Smooth muscle cell (in vitro differentiated cells): ENCODE measurements around the gene REEP1. TPM values are rescaled to one million over a fixed set of nuclear protein-coding genes. Genes with fewer than 3 reads are reported as not detected.

Experiments used
- DNase-seq: peaks from one replicate; lab custom pipeline; 2025; ENCODE audit not compliant: unreplicated experiment; lab: John Stamatoyannopoulos, UW
- H2AFZ ChIP-seq: fragments of 200-600 bp; sonication (generic); 2 replicates; pipeline ENCODE4 v1.6.0; 2016; ENCODE audit warnings: antibody characterized with exemption, low read depth, mild to moderate bottlenecking
- H3F3A ChIP-seq: fragments of 200-600 bp; sonication (generic); 2 replicates; pipeline ENCODE4 v1.6.0; 2017; ENCODE audit warnings: antibody characterized with exemption, low read depth
- H3K27ac ChIP-seq: fragments of 200-600 bp; sonication (generic); 2 replicates; pipeline ENCODE4 v1.5.1; 2016; ENCODE audit warnings: low read depth, mild to moderate bottlenecking
- H3K27me3 ChIP-seq: fragments of 200-600 bp; sonication (generic); 2 replicates; pipeline ENCODE4 v1.6.1; 2016; ENCODE audit warnings: low read depth, mild to moderate bottlenecking
- H3K36me3 ChIP-seq: fragments of 200-600 bp; sonication (generic); 2 replicates; pipeline ENCODE4 v1.5.1; 2016; ENCODE audit warnings: low read depth
- H3K4me1 ChIP-seq: fragments of 200-600 bp; sonication (generic); 2 replicates; pipeline ENCODE4 v1.5.1; 2016; ENCODE audit warnings: low read depth
- H3K4me2 ChIP-seq: fragments of 200-600 bp; sonication (generic); 2 replicates; pipeline ENCODE4 v1.6.0; 2016; ENCODE audit warnings: mild to moderate bottlenecking
- H3K4me3 ChIP-seq: fragments of 200-600 bp; sonication (generic); 2 replicates; pipeline ENCODE4 v1.5.1; 2016; ENCODE audit warnings: mild to moderate bottlenecking
- H3K79me2 ChIP-seq: fragments of 200-600 bp; sonication (generic); 2 replicates; pipeline ENCODE4 v1.6.0; 2016; ENCODE audit warnings: low read depth, mild to moderate bottlenecking
- H3K9ac ChIP-seq: fragments of 200-600 bp; sonication (generic); 2 replicates; pipeline ENCODE4 v1.6.0; 2016; ENCODE audit warnings: low read depth
- H3K9me3 ChIP-seq: fragments of 200-600 bp; sonication (generic); replicated peaks from 2 replicates; pipeline ENCODE4 v1.5.1; 2016; ENCODE audit warnings: low read depth
- H4K20me1 ChIP-seq: fragments of 200-600 bp; sonication (generic); 2 replicates; pipeline ENCODE4 v1.6.0; 2016; ENCODE audit warnings: low read depth
- WGBS: methylation state at CpG from one replicate; pipeline ENCODE4 v1.1.7; 2016; ENCODE audit warnings: low lambda C conversion rate; 5-methylcytosine and 5-hydroxymethylcytosine counted together
- polyA plus RNA-seq: library from polyadenylated mRNA; unstranded; fragments of >200 nt; fragmentation: Nextera tagmentation; extraction: Ambion mirVana; gene quantifications from 2 replicates; pipeline ENCODE4 v1.2.1, GENCODE V29; 2016
- total RNA-seq: library from RNA; depleted of rRNA; stranded (reverse); fragments of >200 nt; gene quantifications from 2 replicates; pipeline ENCODE4 v1.2.3, GENCODE V29; 2014
- TF ChIP-seq, protein P1 (sequence below): fragments of 200-600 bp; sonication (generic); IDR thresholded peaks from 2 replicates; pipeline ENCODE4 v1.5.1; 2017; ENCODE audit warnings: borderline replicate concordance, mild to moderate bottlenecking, antibody characterized with exemption; ENCODE audit not compliant: insufficient read depth, poor library complexity, severe bottlenecking

REEP1 gene
- total and polyA plus RNA-seq, 2 experiments from 2014 or later = not detected

- Histone ChIP-seq H3K9ac (no peak overlapping the region), H4K20me1 (no peaks in the 10 kb centered on the region), H3K4me2 (no peak overlapping the region), H3K79me2 (no peaks in the 10 kb centered on the region), H2AFZ (no peak overlapping the region), H3F3A (no peaks in the 10 kb centered on the region), H3K9me3 (no peaks in the 10 kb centered on the region), H3K4me1 (peaks cover 5% of the 10 kb centered on the region), H3K36me3 (no peaks in the 10 kb centered on the region), H3K27me3 (peaks cover 15% of the 10 kb centered on the region), H3K4me3 (no peak overlapping the region), H3K27ac (no peak overlapping the region)
- TF ChIP-seq, protein P1, sequence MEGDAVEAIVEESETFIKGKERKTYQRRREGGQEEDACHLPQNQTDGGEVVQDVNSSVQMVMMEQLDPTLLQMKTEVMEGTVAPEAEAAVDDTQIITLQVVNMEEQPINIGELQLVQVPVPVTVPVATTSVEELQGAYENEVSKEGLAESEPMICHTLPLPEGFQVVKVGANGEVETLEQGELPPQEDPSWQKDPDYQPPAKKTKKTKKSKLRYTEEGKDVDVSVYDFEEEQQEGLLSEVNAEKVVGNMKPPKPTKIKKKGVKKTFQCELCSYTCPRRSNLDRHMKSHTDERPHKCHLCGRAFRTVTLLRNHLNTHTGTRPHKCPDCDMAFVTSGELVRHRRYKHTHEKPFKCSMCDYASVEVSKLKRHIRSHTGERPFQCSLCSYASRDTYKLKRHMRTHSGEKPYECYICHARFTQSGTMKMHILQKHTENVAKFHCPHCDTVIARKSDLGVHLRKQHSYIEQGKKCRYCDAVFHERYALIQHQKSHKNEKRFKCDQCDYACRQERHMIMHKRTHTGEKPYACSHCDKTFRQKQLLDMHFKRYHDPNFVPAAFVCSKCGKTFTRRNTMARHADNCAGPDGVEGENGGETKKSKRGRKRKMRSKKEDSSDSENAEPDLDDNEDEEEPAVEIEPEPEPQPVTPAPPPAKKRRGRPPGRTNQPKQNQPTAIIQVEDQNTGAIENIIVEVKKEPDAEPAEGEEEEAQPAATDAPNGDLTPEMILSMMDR = no peak
- 84% methylated on average over 3 of the region's 3 CpGs for WGBS
- DNase-seq = no peak
Observed at GRCh38 chr2:86358957-86359356, 21.5 kb upstream of the REEP1 start.

DNA sequence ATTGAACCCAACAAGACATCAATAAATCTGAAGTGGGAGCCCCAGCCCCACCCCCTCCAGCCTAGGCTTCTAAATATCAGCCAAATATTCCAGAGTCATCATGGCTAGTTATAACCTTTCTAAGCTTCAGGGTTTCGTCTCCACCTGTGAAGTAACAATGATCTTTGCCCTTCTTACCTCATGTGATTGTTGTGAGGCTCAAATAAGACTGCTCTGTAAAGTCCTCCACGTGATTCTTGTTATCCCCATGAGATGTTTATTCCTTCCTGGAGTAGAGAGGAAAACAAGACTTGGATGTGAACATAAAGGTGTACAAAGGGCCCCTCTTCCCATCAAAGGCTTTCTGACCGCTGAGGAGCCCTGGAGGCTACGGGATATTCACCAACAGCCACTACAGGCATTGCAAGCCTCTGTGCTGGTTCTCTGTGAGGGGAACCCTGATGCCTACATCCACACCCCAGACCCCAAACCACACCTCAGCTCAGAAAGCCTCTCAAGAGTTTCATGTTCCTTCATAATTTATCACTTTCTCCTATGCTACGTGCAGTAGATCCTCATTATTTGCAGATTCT is 20.1 kb upstream of the REEP1 start:
- Histone ChIP-seq H3K36me3 (no peaks in the 10 kb centered on the region), H3F3A (no peaks in the 10 kb centered on the region), H3K9me3 (no peaks in the 10 kb centered on the region), H3K9ac (no peak overlapping the region), H3K27ac (no peak overlapping the region), H3K79me2 (no peaks in the 10 kb centered on the region), H3K4me3 (no peak overlapping the region), H3K27me3 (peaks cover 15% of the 10 kb centered on the region), H3K4me1 (peaks cover 5% of the 10 kb centered on the region), H3K4me2 (no peak overlapping the region), H4K20me1 (no peaks in the 10 kb centered on the region), H2AFZ (no peak overlapping the region)
- TF ChIP-seq, protein P1 = no peak
- 77% methylated on average over 5 of the region's 5 CpGs for WGBS
- no peak for DNase-seq

DNA sequence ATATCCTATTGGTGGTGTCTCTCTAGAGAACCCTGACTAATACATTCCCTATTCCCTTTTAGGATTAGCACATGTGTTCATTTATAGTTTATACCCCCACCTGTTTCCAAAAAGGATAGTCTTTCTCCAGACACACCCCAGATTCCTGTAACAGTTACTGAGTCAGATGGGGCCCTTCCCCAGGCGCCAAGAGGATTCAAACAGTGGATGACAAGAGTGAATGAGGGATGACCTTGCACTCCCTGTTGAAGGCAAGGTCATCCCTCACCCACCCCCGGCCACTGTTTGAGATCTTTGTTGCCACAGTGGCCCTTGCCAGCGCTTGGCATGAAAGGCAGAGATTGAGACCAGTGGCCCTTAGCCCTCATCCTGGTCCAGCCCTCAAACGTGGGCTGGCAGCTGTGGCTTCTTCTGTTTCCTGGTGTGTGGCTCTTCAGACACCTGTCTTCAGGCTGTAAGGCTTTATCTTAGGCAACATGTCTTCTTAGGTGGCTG is 15.3 kb upstream of the REEP1 start:
- H3F3A ChIP-seq = no peaks in the 10 kb centered on the region
- DNase-seq = no peak
- peaks cover 15% of the 10 kb centered on the region for H3K27me3 ChIP-seq
- no peak overlapping the region for H2AFZ ChIP-seq
- 87% methylated on average over 4 of the region's 4 CpGs for WGBS
- no peaks in the 10 kb centered on the region for H3K9me3 ChIP-seq
- no peak overlapping the region for H3K9ac ChIP-seq
- no peaks in the 10 kb centered on the region for H3K79me2 ChIP-seq
- H3K27ac ChIP-seq = no peak overlapping the region
- no peaks in the 10 kb centered on the region for H3K36me3 ChIP-seq
- H3K4me2 ChIP-seq = no peak overlapping the region
- H4K20me1 ChIP-seq = no peaks in the 10 kb centered on the region
- no peaks in the 10 kb centered on the region for H3K4me1 ChIP-seq
- TF ChIP-seq, protein P1 = no peak
- H3K4me3 ChIP-seq = no peak overlapping the region

DNA sequence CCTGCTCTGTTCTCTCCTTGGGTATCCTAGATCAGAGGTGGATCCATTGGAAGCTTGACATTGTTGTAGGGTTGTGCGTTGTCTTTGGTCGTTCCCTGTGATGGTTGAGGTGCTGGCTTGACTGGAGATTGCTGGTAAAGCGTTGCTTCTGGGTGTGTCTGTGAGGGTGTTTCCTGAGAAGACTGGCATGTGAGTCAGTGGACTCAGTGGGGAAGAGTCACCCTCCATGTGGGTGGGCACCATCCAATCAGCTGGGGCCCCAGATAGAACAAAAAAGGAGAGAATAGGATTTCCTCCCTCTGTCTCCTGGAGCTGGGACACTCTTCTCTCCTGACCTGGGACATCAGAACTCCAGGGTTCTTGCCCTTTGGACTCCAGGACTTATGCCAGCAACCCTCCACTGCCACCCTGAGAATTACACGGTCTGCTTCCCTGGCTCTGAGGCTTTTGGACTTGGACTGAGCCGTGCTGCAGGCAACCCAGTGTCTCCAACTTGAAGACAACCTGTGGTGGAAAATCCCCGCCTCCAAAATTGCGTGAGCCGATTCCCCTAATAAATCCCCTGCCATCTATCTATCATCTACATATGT is 14.8 kb upstream of the REEP1 start:
- Histone ChIP-seq H3K9ac (no peak overlapping the region), H3K9me3 (no peaks in the 10 kb centered on the region), H3K4me3 (no peak overlapping the region), H3K27me3 (peaks cover 14% of the 10 kb centered on the region), H3K27ac (no peak overlapping the region), H3K79me2 (no peaks in the 10 kb centered on the region), H2AFZ (no peak overlapping the region), H4K20me1 (no peaks in the 10 kb centered on the region), H3K4me1 (no peaks in the 10 kb centered on the region), H3F3A (no peaks in the 10 kb centered on the region), H3K36me3 (no peaks in the 10 kb centered on the region), H3K4me2 (no peak overlapping the region)
- WGBS = 86% methylated on average over 8 of the region's 8 CpGs
- TF ChIP-seq, protein P1 = no peak
- DNase-seq = no peak
